ELR (cell line): ENCODE measurements around the gene DCTN2.
"Not testable (repeated sequence)": the region's sequence is repeated elsewhere in the genome, so short reads cannot be mapped to it uniquely, and the experiment has no call there.

Source experiments
- DNase-seq: peaks from one replicate; pipeline ENCODE4 v3.0.0-alpha.2; 2015; ENCODE audit warnings: low read depth

Gene DCTN2

GRCh38 chr12:57576613-57577160, 29.7 kb upstream of the DCTN2 start:
- DNase-seq = peak; percentile 17

DNA sequence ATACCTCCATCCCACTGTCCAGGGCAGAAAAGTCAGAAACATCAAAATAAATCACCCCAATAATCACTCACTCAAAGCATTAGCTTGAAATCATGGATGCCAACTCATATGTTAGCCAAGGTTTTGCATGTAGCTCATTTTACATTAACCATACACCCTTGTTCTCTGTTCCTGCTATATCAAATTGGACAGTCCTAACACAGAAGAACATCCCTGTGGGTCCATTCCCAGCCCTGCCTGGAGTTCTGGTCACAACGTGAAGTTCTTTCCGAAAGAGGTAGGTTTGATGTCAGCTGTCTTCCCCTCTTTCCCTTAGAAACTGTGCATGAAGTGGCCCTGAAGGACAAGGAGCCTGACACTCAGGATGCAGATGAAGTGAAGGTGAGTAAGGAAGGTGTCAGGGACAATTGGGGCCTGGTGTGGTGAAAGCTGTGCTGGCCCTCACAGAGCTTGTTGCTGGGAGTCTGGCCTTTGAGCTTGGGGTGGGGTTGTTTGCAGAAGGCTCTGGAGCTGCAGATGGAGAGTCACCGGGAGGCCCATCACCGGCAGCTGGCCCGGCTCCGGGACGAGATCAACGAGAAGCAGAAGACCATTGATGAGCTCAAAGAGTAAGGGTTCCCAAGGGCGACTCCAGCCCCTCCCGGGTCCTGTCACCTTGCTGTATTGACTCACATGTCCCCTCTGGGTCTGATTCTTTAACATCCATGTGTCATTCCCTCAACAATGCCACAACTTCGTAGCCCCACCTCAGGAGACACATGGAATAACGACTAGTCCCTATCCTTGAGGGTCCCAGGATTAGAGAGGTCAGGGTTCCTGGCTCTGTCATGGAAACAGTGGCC, 29.0 kb upstream of the DCTN2 start:
- no peak for DNase-seq

GRCh38 chr12:57574795-57575194, 27.8 kb upstream of the DCTN2 start:
- DNase-seq = no peak

GRCh38 chr12:57571926-57572762, 25.2 kb upstream of the DCTN2 start:
- DNase-seq = no peak

- DNase-seq = not testable (repeated sequence)
Observed at GRCh38 chr12:57570438-57570837, 23.4 kb upstream of the DCTN2 start.

DNA sequence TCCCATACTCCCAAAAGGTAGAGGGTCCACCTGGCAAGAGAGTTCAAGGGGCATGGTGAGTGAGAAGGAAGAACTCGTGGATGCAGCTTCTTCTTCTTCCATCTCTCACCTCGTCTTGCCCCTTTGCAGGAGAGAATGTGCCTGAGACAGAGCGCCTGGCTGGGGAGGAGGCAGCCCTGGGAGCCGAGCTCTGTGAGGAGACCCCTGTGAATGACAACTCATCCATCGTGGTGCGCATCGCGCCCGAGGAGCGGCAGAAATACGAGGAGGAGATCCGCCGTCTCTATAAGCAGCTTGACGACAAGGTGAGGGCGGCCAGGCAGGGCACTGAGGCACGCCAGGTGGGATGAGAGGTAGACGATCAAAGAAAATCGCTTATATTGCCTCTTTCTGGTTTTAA, 22.9 kb upstream of the DCTN2 start:
- DNase-seq = no peak

- no peak for DNase-seq
Observed at GRCh38 chr12:57568838-57569237, 21.8 kb upstream of the DCTN2 start.

- no peak for DNase-seq
Observed at GRCh38 chr12:57564178-57564740, 17.3 kb upstream of the DCTN2 start.

GRCh38 chr12:57563358-57563757, 16.4 kb upstream of the DCTN2 start:
- no peak for DNase-seq

GRCh38 chr12:57561117-57561516, 14.1 kb upstream of the DCTN2 start:
- peak; percentile 46 for DNase-seq

DNA sequence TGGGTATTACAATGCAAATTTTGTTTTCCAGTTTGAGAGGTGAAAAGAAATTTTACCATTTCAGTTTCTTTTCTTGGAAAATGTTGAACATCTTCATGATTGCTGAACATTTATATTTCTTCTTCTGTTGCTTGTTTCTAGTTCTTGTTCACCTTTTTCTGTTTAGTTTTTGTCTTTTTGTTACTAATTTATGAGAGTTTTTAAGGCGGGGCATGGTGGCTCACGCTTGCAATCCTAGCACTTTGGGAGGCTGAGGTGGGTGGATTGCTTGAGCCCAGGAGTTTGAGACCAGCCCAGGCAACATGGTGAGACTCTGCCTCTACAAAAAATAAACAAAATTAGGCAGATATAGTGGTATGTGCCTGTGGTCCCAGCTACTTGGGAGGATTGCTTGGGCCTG, 13.5 kb upstream of the DCTN2 start:
- DNase-seq = no peak

DNA sequence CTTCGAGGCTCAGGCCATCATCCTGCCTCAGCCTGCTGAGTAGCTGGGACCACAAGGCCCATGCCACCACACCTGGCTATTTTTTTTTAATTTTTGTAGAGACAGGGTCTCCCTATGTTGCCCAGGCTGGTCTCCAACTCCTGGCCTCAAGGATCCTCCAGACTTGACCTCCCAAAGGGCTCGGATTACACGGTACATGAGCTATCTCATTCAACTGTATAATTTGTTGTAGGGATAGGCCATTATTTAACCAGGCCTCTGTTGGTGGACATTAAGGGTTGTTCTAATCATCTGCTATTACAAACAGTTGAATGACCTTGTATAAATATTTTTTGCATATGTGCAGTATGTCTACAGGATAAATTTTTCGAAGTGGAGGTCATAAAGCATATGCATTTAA, 11.9 kb upstream of the DCTN2 start:
- no peak for DNase-seq

- no peak for DNase-seq
Observed at GRCh38 chr12:57554897-57555296, 7.9 kb upstream of the DCTN2 start.

- no peak for DNase-seq
Observed at GRCh38 chr12:57554453-57554852, 7.5 kb upstream of the DCTN2 start.

DNA sequence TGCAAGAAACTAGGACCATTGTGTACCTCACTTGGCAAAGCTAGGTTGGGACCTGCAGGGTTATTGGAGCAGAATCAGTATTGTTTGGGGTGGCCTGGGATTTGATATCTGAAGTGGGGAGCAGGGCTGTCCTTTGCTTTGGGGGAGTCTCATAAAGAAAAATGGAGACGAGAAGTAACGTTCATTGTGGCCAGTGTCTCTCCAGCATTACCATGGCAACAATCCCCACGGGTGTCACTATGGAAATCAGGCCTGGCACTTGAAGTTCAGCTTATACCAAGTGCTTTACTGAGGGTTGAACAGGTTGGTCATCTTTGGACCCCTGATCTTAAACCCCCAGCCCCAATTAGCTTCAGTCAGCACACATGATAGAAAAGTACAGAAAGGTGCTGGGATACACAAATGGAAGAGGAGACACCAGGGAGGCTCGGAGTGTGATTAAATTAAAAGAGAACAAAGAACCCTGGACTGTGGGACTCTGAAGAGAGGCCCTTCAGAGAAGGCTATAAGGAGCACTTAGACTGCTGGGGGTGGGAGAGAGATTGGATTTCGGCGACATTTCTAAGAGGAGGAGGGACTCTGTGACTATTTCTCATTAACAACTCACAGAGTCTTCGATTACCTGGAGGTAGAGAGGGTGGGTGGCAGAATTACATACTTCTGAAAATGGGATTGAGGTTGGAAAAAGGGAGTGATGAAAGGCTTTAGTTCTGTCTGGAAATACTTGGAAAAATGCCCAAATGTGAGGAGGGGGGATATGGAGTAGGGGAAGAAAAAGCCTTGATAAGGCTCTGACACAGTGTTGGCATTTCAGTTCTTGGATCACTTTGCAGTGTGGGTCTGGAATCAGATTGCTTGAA, 6.6 kb upstream of the DCTN2 start:
- no peak for DNase-seq

- peak; percentile 37 for DNase-seq
Observed at GRCh38 chr12:57552835-57553313, 5.9 kb upstream of the DCTN2 start.

- DNase-seq = no peak
Observed at GRCh38 chr12:57552306-57552651, 5.3 kb upstream of the DCTN2 start.

- DNase-seq = no peak
Observed at GRCh38 chr12:57551637-57552305, 4.8 kb upstream of the DCTN2 start.

- DNase-seq = no peak
Observed at GRCh38 chr12:57550641-57551549, 3.9 kb upstream of the DCTN2 start.
